Hepatocyte (in vitro differentiated cells): ENCODE data around the gene F9. TPM values are rescaled to one million over a fixed set of nuclear protein-coding genes. Genes with fewer than 3 reads are reported as not detected.

Experiments used
- DNase-seq: peaks from one replicate; pipeline ENCODE4 v3.0.0-alpha.2; 2016; ENCODE audit warnings: low spot score
- H2AFZ ChIP-seq: fragments of 200-600 bp; sonication (generic); 2 replicates; pipeline ENCODE4 v1.6.0; 2016; ENCODE audit warnings: antibody characterized with exemption, mild to moderate bottlenecking
- H3K27ac ChIP-seq: fragments of 200-600 bp; sonication (generic); 2 replicates; pipeline ENCODE4 v1.5.1; 2016; ENCODE audit warnings: mild to moderate bottlenecking
- H3K27me3 ChIP-seq: fragments of 200-600 bp; sonication (generic); 2 replicates; pipeline ENCODE4 v1.6.1; 2016
- H3K36me3 ChIP-seq: fragments of 200-600 bp; sonication (generic); replicated peaks from 2 replicates; pipeline ENCODE4 v1.5.1; 2016; ENCODE audit warnings: low read depth; ENCODE audit not compliant: insufficient read depth
- H3K4me1 ChIP-seq: fragments of 200-600 bp; sonication (generic); 2 replicates; pipeline ENCODE4 v1.5.1; 2016; ENCODE audit warnings: mild to moderate bottlenecking, moderate library complexity; ENCODE audit not compliant: insufficient read depth
- H3K4me2 ChIP-seq: fragments of 200-600 bp; sonication (generic); 2 replicates; pipeline ENCODE4 v1.6.0; 2016
- H3K4me3 ChIP-seq: fragments of 200-600 bp; sonication (generic); 2 replicates; pipeline ENCODE4 v1.5.1; 2016; ENCODE audit warnings: mild to moderate bottlenecking
- H3K79me2 ChIP-seq: fragments of 200-600 bp; sonication (generic); 2 replicates; pipeline ENCODE4 v1.6.0; 2017; ENCODE audit warnings: mild to moderate bottlenecking
- H3K9me2 ChIP-seq: fragments of 200-600 bp; sonication (generic); replicated peaks from 2 replicates; pipeline ENCODE4 v1.6.0; 2017; ENCODE audit warnings: mild to moderate bottlenecking; ENCODE audit not compliant: insufficient read depth
- H3K9me3 ChIP-seq: fragments of 200-600 bp; sonication (generic); 2 replicates; pipeline ENCODE4 v1.5.1; 2016; ENCODE audit warnings: low read depth, mild to moderate bottlenecking
- H4K20me1 ChIP-seq: fragments of 200-600 bp; sonication (generic); 2 replicates; pipeline ENCODE4 v1.6.0; 2016; ENCODE audit warnings: mild to moderate bottlenecking; ENCODE audit not compliant: insufficient read depth, poor library complexity, severe bottlenecking
- CTCF ChIP-seq: fragments of 200-600 bp; sonication (generic); IDR thresholded peaks from 2 replicates; pipeline ENCODE4 v1.5.1; 2016; ENCODE audit warnings: antibody characterized with exemption, mild to moderate bottlenecking; ENCODE audit not compliant: poor library complexity
- EZH2 ChIP-seq: fragments of 200-600 bp; sonication (generic); IDR thresholded peaks from 2 replicates; pipeline ENCODE4 v1.6.1; 2016; ENCODE audit warnings: antibody characterized with exemption, mild to moderate bottlenecking, borderline replicate concordance
- EZH2phosphoT487 ChIP-seq: fragments of 200-600 bp; sonication (generic); IDR thresholded peaks from one replicate; pipeline ENCODE4 v1.6.1; 2018; ENCODE audit warnings: antibody characterized with exemption, mild to moderate bottlenecking, low read depth, moderate library complexity; ENCODE audit not compliant: unreplicated experiment, severe bottlenecking
- WGBS: methylation state at CpG from one replicate; pipeline ENCODE4 v1.1.6; 2016; ENCODE audit warnings: low lambda C conversion rate; ENCODE audit errors: missing lambda C conversion rate; 5-methylcytosine and 5-hydroxymethylcytosine counted together
- polyA plus RNA-seq: library from polyadenylated mRNA; unstranded; fragments of >200 nt; fragmentation: Nextera tagmentation; extraction: Ambion mirVana; gene quantifications from 2 replicates; pipeline ENCODE4 v1.2.1, GENCODE V29; 2016
- total RNA-seq: library from RNA; depleted of rRNA; stranded (reverse); fragments of >200 nt; gene quantifications from 2 replicates; pipeline ENCODE4 v1.2.3, GENCODE V29; 2014

Gene F9
- total and polyA plus RNA-seq, 2 experiments from 2014 or later = 2.8 to 13.0 TPM

GRCh38 chrX:139563251-139563650, 32.7 kb downstream of the F9 start:
- TF ChIP-seq EZH2 = no peak
- no peak for TF ChIP-seq CTCF
- no peak for TF ChIP-seq EZH2phosphoT487
- Histone ChIP-seq H3K4me3 (no peak overlapping the region), H3K4me2 (no peak overlapping the region), H3K9me2 (no peaks in the 10 kb centered on the region), H3K9me3 (no peaks in the 10 kb centered on the region), H3K36me3 (no peaks in the 10 kb centered on the region), H4K20me1 (no peaks in the 10 kb centered on the region), H3K79me2 (no peaks in the 10 kb centered on the region), H3K4me1 (no peaks in the 10 kb centered on the region), H3K27ac (no peak overlapping the region), H2AFZ (no peak overlapping the region), H3K27me3 (no peaks in the 10 kb centered on the region)
- no peak for DNase-seq
- WGBS = 78% methylated on average over 5 of the region's 5 CpGs

- no peaks in the 10 kb centered on the region for H3K27me3 ChIP-seq
- TF ChIP-seq CTCF = no peak
- TF ChIP-seq EZH2 = no peak
- TF ChIP-seq EZH2phosphoT487 = no peak
- no peaks in the 10 kb centered on the region for H4K20me1 ChIP-seq
These were observed 36.4 kb downstream of the F9 start for GRCh38 chrX:139566981-139567380.

GRCh38 chrX:139581068-139581467, 50.5 kb downstream of the F9 start:
- Histone ChIP-seq H3K4me2 (no peak overlapping the region), H3K27ac (no peak overlapping the region), H2AFZ (no peak overlapping the region), H3K4me1 (no peaks in the 10 kb centered on the region), H3K79me2 (no peaks in the 10 kb centered on the region), H3K4me3 (no peak overlapping the region), H4K20me1 (no peaks in the 10 kb centered on the region), H3K27me3 (no peaks in the 10 kb centered on the region), H3K36me3 (no peaks in the 10 kb centered on the region), H3K9me2 (no peaks in the 10 kb centered on the region), H3K9me3 (no peaks in the 10 kb centered on the region)
- WGBS = 46% methylated on average over 4 of the region's 4 CpGs
- DNase-seq = no peak
- TF ChIP-seq CTCF = no peak
- no peak for TF ChIP-seq EZH2phosphoT487
- TF ChIP-seq EZH2 = no peak

More at GRCh38 chrX:139566981-139567380, 36.4 kb downstream of the F9 start:
- no peak for DNase-seq
- Histone ChIP-seq H3K9me3 (no peaks in the 10 kb centered on the region), H3K4me3 (no peak overlapping the region), H3K4me2 (no peak overlapping the region), H3K36me3 (no peaks in the 10 kb centered on the region), H3K9me2 (no peaks in the 10 kb centered on the region), H2AFZ (no peak overlapping the region), H3K4me1 (no peaks in the 10 kb centered on the region), H3K79me2 (no peaks in the 10 kb centered on the region), H3K27ac (no peak overlapping the region)
- 43% methylated on average over 1 of the region's 1 CpG for WGBS

GRCh38 chrX:139585613-139586012, 55.1 kb downstream of the F9 start:
- H3K9me3 ChIP-seq = no peaks in the 10 kb centered on the region
- H3K79me2 ChIP-seq = no peaks in the 10 kb centered on the region
- no peaks in the 10 kb centered on the region for H3K27me3 ChIP-seq
- H3K36me3 ChIP-seq = no peaks in the 10 kb centered on the region
- no peak for TF ChIP-seq EZH2phosphoT487
- no peak for TF ChIP-seq EZH2
- TF ChIP-seq CTCF = no peak
- no peak for DNase-seq
- no peaks in the 10 kb centered on the region for H3K9me2 ChIP-seq
- no peaks in the 10 kb centered on the region for H3K4me1 ChIP-seq
- no peaks in the 10 kb centered on the region for H4K20me1 ChIP-seq
- H2AFZ ChIP-seq = no peak overlapping the region
- no peak overlapping the region for H3K27ac ChIP-seq
- whole genome bisulfite sequencing = 67% methylated on average over 5 of the region's 5 CpGs
- H3K4me3 ChIP-seq = no peak overlapping the region
- no peak overlapping the region for H3K4me2 ChIP-seq
